IMR-90 (cell line): ENCODE measurements around the gene MAML3. TPM values are rescaled to one million over a fixed set of nuclear protein-coding genes. Genes with fewer than 3 reads are reported as not detected.
A peak's percentile ranks its signal among the peaks of the same experiment; 100 is the strongest.

ENCODE experiments used
- ATAC-seq: fragments of 200-7000 bp; cut with Tn5 transposase; 2 replicates; pipeline ENCODE4 v1.9.1; 2020; ENCODE audit warnings: low read depth, mild to moderate bottlenecking, moderate library complexity
- BruUV-seq: library from RNA; stranded (reverse); fragments of 400-500 nt; replicated peaks from 2 replicates; lab custom pipeline; 2021; lab: Mats Ljungman, UMichigan
- CTCF ChIA-PET: fragments of 300-600 bp; formaldehyde crosslinking; extraction: SDS; loops from one replicate; lab custom pipeline; 2021; ENCODE audit warnings: antibody characterized with exemption; lab: Yijun Ruan, JAX
- POLR2A ChIA-PET: fragments of 300-600 bp; sonication (Branson Sonifier 250); formaldehyde crosslinking; loops from one replicate; lab custom pipeline; 2022; ENCODE audit warnings: antibody characterized with exemption; ENCODE audit not compliant: unreplicated experiment; lab: Charles Lee
- DNase-seq: peaks from one replicate; pipeline ENCODE4 v3.0.0; 2013
- H2AFZ ChIP-seq: replicated peaks from 2 replicates; pipeline ENCODE3; 2013; ENCODE audit warnings: low read length, mild to moderate bottlenecking; ENCODE audit not compliant: poor library complexity
- H2AK5ac ChIP-seq: 2 replicates; pipeline ENCODE4 v1.6.1; 2013; ENCODE audit warnings: low read depth, low read length, inconsistent platforms
- H2AK9ac ChIP-seq: replicated peaks from 2 replicates; pipeline ENCODE3; 2013; ENCODE audit warnings: mild to moderate bottlenecking, low read depth, low read length, moderate library complexity; ENCODE audit not compliant: poor library complexity
- H2BK120ac ChIP-seq: 2 replicates; pipeline ENCODE4 v1.6.1; 2013; ENCODE audit warnings: low read depth, low read length, inconsistent platforms
- H2BK15ac ChIP-seq: 3 replicates; pipeline ENCODE4 v1.6.1; 2013; ENCODE audit warnings: low read depth, low read length, inconsistent platforms
- H2BK20ac ChIP-seq: 2 replicates; pipeline ENCODE4 v1.6.1; 2013; ENCODE audit warnings: low read depth, mild to moderate bottlenecking, inconsistent platforms, low read length, moderate library complexity
- H2BK5ac ChIP-seq: 2 replicates; pipeline ENCODE4 v1.6.1; 2013; ENCODE audit warnings: mild to moderate bottlenecking, low read depth, low read length, inconsistent platforms; ENCODE audit not compliant: poor library complexity, severe bottlenecking
- H3K14ac ChIP-seq: replicated peaks from 2 replicates; pipeline ENCODE4 v1.6.1; 2013; ENCODE audit warnings: low read depth, low read length, inconsistent platforms
- H3K18ac ChIP-seq: 2 replicates; pipeline ENCODE4 v1.6.1; 2013; ENCODE audit warnings: low read depth, low read length, control low read depth
- H3K23ac ChIP-seq: 2 replicates; pipeline ENCODE4 v1.6.1; 2013; ENCODE audit warnings: low read depth, low read length, inconsistent platforms
- H3K27ac ChIP-seq: 2 replicates; pipeline ENCODE4 v1.5.1; 2013; ENCODE audit warnings: mild to moderate bottlenecking, control low read depth, low read length; ENCODE audit not compliant: insufficient read depth
- H3K27me3 ChIP-seq: 2 replicates; pipeline ENCODE4 v1.6.1; 2013; ENCODE audit warnings: low read length; ENCODE audit not compliant: control insufficient read depth, insufficient read depth
- H3K36me3 ChIP-seq: 2 replicates; pipeline ENCODE4 v1.6.1; 2013; ENCODE audit warnings: low read length, mixed read lengths; ENCODE audit not compliant: control insufficient read depth, insufficient read depth
- H3K4ac ChIP-seq: 2 replicates; pipeline ENCODE4 v1.6.1; 2013; ENCODE audit warnings: low read depth, low read length, inconsistent platforms
- H3K4me1 ChIP-seq: 2 replicates; pipeline ENCODE4 v1.6.1; 2013; ENCODE audit warnings: low read length, mixed read lengths; ENCODE audit not compliant: control insufficient read depth, insufficient read depth
- H3K4me2 ChIP-seq: 2 replicates; pipeline ENCODE4 v1.6.1; 2013; ENCODE audit warnings: low read depth, mild to moderate bottlenecking, control low read depth, low read length, moderate library complexity
- H3K4me3 ChIP-seq: 2 replicates; pipeline ENCODE4 v1.5.1; 2013; ENCODE audit warnings: low read depth, mild to moderate bottlenecking, control low read depth, low read length, moderate library complexity; ENCODE audit not compliant: insufficient read depth
- H3K56ac ChIP-seq: 2 replicates; pipeline ENCODE4 v1.6.1; 2013; ENCODE audit warnings: low read length, inconsistent platforms; ENCODE audit not compliant: insufficient read depth; ENCODE audit errors: extremely low read depth
- H3K79me1 ChIP-seq, 2 experiments: 2 replicates each; pipeline ENCODE4 v1.6.1; 2013; ENCODE audit warnings: low read length in 2 of 2, inconsistent platforms in 1 of 2, low read depth in 1 of 2
- H3K9ac ChIP-seq: 2 replicates; pipeline ENCODE4 v1.6.1; 2013; ENCODE audit warnings: low read depth, low read length, control low read depth
- H3K9me1 ChIP-seq: 2 replicates; pipeline ENCODE4 v1.6.1; 2013; ENCODE audit warnings: low read length, inconsistent platforms; ENCODE audit not compliant: insufficient read depth
- H3K9me3 ChIP-seq: 2 replicates; pipeline ENCODE4 v1.6.1; 2013; ENCODE audit warnings: low read length; ENCODE audit not compliant: control insufficient read depth, insufficient read depth
- H4K20me1 ChIP-seq: 2 replicates; pipeline ENCODE4 v1.6.1; 2013; ENCODE audit warnings: low read length, inconsistent platforms; ENCODE audit not compliant: insufficient read depth
- H4K5ac ChIP-seq: 2 replicates; pipeline ENCODE4 v1.6.1; 2013; ENCODE audit warnings: mild to moderate bottlenecking, low read depth, low read length, control low read depth
- H4K8ac ChIP-seq, 2 experiments: 2 replicates each; pipeline ENCODE4 v1.6.1; 2013; ENCODE audit warnings: low read depth in 2 of 2, low read length in 2 of 2, control low read depth in 1 of 2, inconsistent platforms in 1 of 2
- H4K91ac ChIP-seq: 2 replicates; pipeline ENCODE4 v1.6.1; 2013; ENCODE audit warnings: low read depth, low read length, inconsistent platforms; ENCODE audit not compliant: insufficient read depth
- BHLHE40 ChIP-seq: fragments of 150-350 bp; IDR thresholded peaks from 2 replicates; pipeline ENCODE4 v1.6.1; 2016; ENCODE audit warnings: mild to moderate bottlenecking, low read depth, low read length
- CEBPB ChIP-seq: IDR thresholded peaks from 2 replicates; pipeline ENCODE4 v1.6.1; 2012; ENCODE audit warnings: low read depth, low read length, improper control_type of control experiment
- CHD1 ChIP-seq: IDR thresholded peaks from 2 replicates; pipeline ENCODE4 v1.6.1; 2012; ENCODE audit warnings: low read depth, low read length, improper control_type of control experiment
- CTCF ChIP-seq: conservative IDR thresholded peaks from 2 replicates; pipeline ENCODE4 v1.5.1; 2012; ENCODE audit warnings: mild to moderate bottlenecking, low read depth, low read length, improper control_type of control experiment
- ELK1 ChIP-seq: fragments of 150-350 bp; IDR thresholded peaks from 2 replicates; pipeline ENCODE4 v1.6.1; 2016; ENCODE audit warnings: low read depth, mild to moderate bottlenecking, low read length, moderate library complexity, borderline replicate concordance
- FOS ChIP-seq: fragments of 150-350 bp; IDR thresholded peaks from 2 replicates; pipeline ENCODE4 v1.6.1; 2016; ENCODE audit warnings: low read depth, low read length
- MAFK ChIP-seq: IDR thresholded peaks from 2 replicates; pipeline ENCODE4 v1.6.1; 2012; ENCODE audit warnings: low read depth, low read length, improper control_type of control experiment
- MAZ ChIP-seq: IDR thresholded peaks from 2 replicates; pipeline ENCODE4 v1.6.1; 2012; ENCODE audit warnings: low read depth, mild to moderate bottlenecking, low read length, improper control_type of control experiment, moderate library complexity, borderline replicate concordance
- MXI1 ChIP-seq: IDR thresholded peaks from 2 replicates; pipeline ENCODE4 v1.6.1; 2012; ENCODE audit warnings: low read depth, mild to moderate bottlenecking, low read length, moderate library complexity, borderline replicate concordance
- NFE2L2 ChIP-seq: fragments of 150-350 bp; IDR thresholded peaks from 2 replicates; pipeline ENCODE4 v1.6.1; 2016; ENCODE audit warnings: low read depth, mild to moderate bottlenecking, low read length
- POLR2A ChIP-seq: IDR thresholded peaks from 2 replicates; pipeline ENCODE4 v1.6.1; 2012; ENCODE audit warnings: mild to moderate bottlenecking, low read depth, low read length
- RAD21 ChIP-seq: IDR thresholded peaks from 2 replicates; pipeline ENCODE4 v1.6.1; 2012; ENCODE audit warnings: low read length, improper control_type of control experiment
- RCOR1 ChIP-seq: IDR thresholded peaks from 2 replicates; pipeline ENCODE4 v1.6.1; 2012; ENCODE audit warnings: mild to moderate bottlenecking, low read length, improper control_type of control experiment; ENCODE audit not compliant: insufficient replicate concordance
- RFX5 ChIP-seq: IDR thresholded peaks from 2 replicates; pipeline ENCODE4 v1.8.0; 2012; ENCODE audit warnings: low read depth, mild to moderate bottlenecking, low read length, moderate library complexity
- SMC3 ChIP-seq: fragments of 150-350 bp; IDR thresholded peaks from 2 replicates; pipeline ENCODE4 v1.6.1; 2016; ENCODE audit warnings: low read depth, mild to moderate bottlenecking, antibody characterized with exemption, low read length, moderate library complexity
- WGBS, 2 experiments: methylation state at CpG; one replicate each; pipeline versions ENCODE4 v1.1.5 to v1.1.7; 2013; ENCODE audit warnings: missing lambda C conversion rate in 2 of 2; ENCODE audit not compliant: insufficient read length in 1 of 2; ENCODE audit errors: extremely low coverage in 2 of 2; 5-methylcytosine and 5-hydroxymethylcytosine counted together
- dilution Hi-C: fragments of 300-500 bp; cut with HindIII; formaldehyde crosslinking; loops from one replicate; pipeline ENCODE4 v1.14.3; 2018; ENCODE audit warnings: low sequenced_read_pairs; ENCODE audit not compliant: unreplicated experiment
- in situ Hi-C: fragments of 300-500 bp; cut with MboI; formaldehyde crosslinking; loops from 3 replicates; pipeline ENCODE4 v1.14.3; 2019; ENCODE audit warnings: low sequenced_read_pairs, inconsistent platforms, mixed read lengths
- intact Hi-C: fragments of 100-400 bp; cut with micrococcal nuclease; formaldehyde crosslinking; loops from 2 replicates; pipeline ENCODE4 v1.10.0; 2022
- polyA plus RNA-seq, 3 experiments: library from polyadenylated mRNA; depleted of rRNA; stranded (reverse); fragments of >200 nt; gene quantifications; 2 replicates each; pipeline ENCODE4 v1.2.3, GENCODE V29; 2012; ENCODE audit warnings: low replicate concordance in 1 of 3
- total RNA-seq: library from RNA; depleted of rRNA; stranded (reverse); fragments of >200 nt; gene quantifications from 2 replicates; pipeline ENCODE4 v1.2.3, GENCODE V29; 2012
- TF ChIP-seq, protein P1 (sequence below): fragments of 150-350 bp; IDR thresholded peaks from 2 replicates; pipeline ENCODE4 v1.6.1; 2017; ENCODE audit warnings: mild to moderate bottlenecking, antibody characterized with exemption, low read length, low read depth

MAML3 gene
- total and polyA plus RNA-seq, 2 of the 4 experiments (the other 2 are of a cell fraction) = 0.90 to 1.7 TPM

DNA sequence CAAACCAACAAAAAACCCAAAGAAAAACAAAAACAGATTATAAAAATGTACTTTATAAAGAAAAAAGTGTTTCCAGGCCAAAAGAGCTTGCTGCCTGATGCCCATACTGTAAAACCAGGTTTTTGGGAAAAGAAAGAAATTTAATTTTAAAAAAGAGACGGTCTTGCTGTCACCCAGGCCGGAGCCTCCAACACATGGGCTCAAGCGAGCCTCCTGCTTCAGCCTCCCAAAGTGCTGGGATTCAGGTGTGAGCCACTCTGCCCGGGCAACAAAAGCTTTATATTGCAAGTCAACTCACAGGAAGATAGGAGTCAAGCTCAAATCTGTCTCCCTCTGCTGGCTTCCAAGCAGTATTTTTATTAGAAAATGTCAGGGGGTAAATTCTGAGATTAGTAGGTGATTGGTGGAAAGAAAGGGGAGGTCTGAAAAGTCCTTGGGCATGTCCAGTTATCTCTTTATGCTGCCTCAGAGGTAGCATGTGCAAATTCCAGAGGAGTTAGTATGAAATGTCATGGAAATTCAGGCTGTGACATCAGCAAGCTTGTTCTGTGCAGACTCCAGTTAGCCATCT lies 449.0 kb downstream of the MAML3 start:
- Histone ChIP-seq H2AFZ (no peak overlapping the region), H3K79me1 (no peaks in the 10 kb centered on the region), H3K23ac (no peak overlapping the region), H2BK120ac (no peak overlapping the region), H2BK20ac (no peak overlapping the region), H3K36me3 (peaks cover 2% of the 10 kb centered on the region), H3K56ac (no peak overlapping the region), H3K14ac (no peak overlapping the region), H4K20me1 (no peaks in the 10 kb centered on the region), H2BK5ac (no peak overlapping the region), H3K9me1 (no peaks in the 10 kb centered on the region), H3K27ac (no peak overlapping the region), H4K5ac (no peak overlapping the region), H3K4ac (no peak overlapping the region), H3K4me2 (no peak overlapping the region), H3K27me3 (no peaks in the 10 kb centered on the region), H2AK5ac (no peak overlapping the region), H4K8ac (no peak overlapping the region), H2AK9ac (no peak overlapping the region), H3K9me3 (no peaks in the 10 kb centered on the region), H3K9ac (no peak overlapping the region), H2BK15ac (no peak overlapping the region), H4K91ac (no peak overlapping the region), H3K18ac (no peak overlapping the region), H3K4me3 (no peak overlapping the region), H3K4me1 (no peaks in the 10 kb centered on the region)
- TF ChIP-seq CTCF = no peak
- no peak for TF ChIP-seq RCOR1
- TF ChIP-seq, protein P1, sequence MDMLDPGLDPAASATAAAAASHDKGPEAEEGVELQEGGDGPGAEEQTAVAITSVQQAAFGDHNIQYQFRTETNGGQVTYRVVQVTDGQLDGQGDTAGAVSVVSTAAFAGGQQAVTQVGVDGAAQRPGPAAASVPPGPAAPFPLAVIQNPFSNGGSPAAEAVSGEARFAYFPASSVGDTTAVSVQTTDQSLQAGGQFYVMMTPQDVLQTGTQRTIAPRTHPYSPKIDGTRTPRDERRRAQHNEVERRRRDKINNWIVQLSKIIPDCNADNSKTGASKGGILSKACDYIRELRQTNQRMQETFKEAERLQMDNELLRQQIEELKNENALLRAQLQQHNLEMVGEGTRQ = no peak
- no peak for TF ChIP-seq MAZ
- no peak for TF ChIP-seq CHD1
- no peak for TF ChIP-seq RAD21
- TF ChIP-seq SMC3 = no peak
- TF ChIP-seq BHLHE40 = no peak
- no peak for TF ChIP-seq NFE2L2
- TF ChIP-seq ELK1 = no peak
- TF ChIP-seq MAFK = no peak
- no peak for TF ChIP-seq CEBPB
- no peak for TF ChIP-seq MXI1
- no peak for TF ChIP-seq FOS
- TF ChIP-seq RFX5 = no peak
- TF ChIP-seq POLR2A = no peak
- CTCF ChIA-PET = interaction anchor here (1.2 kb wide), 1 partner anchor 39 kb away, joined by 3 read pairs; no protein-coding TSS in a partner anchor
- in situ Hi-C loops = no loop called here
- ATAC-seq = no peak
- WGBS, 2 experiments = 100% methylated on average over 1 of the region's 4 CpGs; no CpG with 5 or more reads in 1 of the 2 experiments
- dilution Hi-C loops = no loop called here
- POLR2A ChIA-PET = no interaction called here
- BruUV-seq = no TSS peak
- intact Hi-C loops = no loop called here
- DNase-seq = peak; percentile 42
